Neural cell (in vitro differentiated cells): ENCODE measurements around the gene GALNT15. TPM values are rescaled to one million over a fixed set of nuclear protein-coding genes. Genes with fewer than 3 reads are reported as not detected.

Source experiments
- H2AFZ ChIP-seq: fragments of 200-600, 300-800 bp; sonication (generic), shearing (Covaris generic); 2 replicates; pipeline ENCODE4 v1.6.0; 2014; ENCODE audit warnings: low read depth, mild to moderate bottlenecking, antibody characterized with exemption, low read length, moderate library complexity
- H3F3A ChIP-seq: fragments of 200-600 bp; shearing (Covaris generic); 2 replicates; pipeline ENCODE4 v1.6.1; 2016; ENCODE audit warnings: mild to moderate bottlenecking, moderate library complexity, mixed read lengths, antibody characterized with exemption, low read length; ENCODE audit not compliant: insufficient read depth, poor library complexity, severe bottlenecking
- H3K27ac ChIP-seq: fragments of 200-600, 300-800 bp; sonication (generic), shearing (Covaris generic); 2 replicates; pipeline ENCODE4 v1.5.1; 2014; ENCODE audit warnings: mild to moderate bottlenecking, low read length, moderate library complexity
- H3K27me3 ChIP-seq: fragments of 300-800, 200-600 bp; sonication (generic), shearing (Covaris generic); 2 replicates; pipeline ENCODE4 v1.6.0; 2014; ENCODE audit warnings: mild to moderate bottlenecking, low read depth, low read length, moderate library complexity; ENCODE audit not compliant: insufficient read depth
- H3K36me3 ChIP-seq: fragments of 300-800, 200-600 bp; sonication (generic), shearing (Covaris generic); 2 replicates; pipeline ENCODE4 v1.5.1; 2014; ENCODE audit warnings: mild to moderate bottlenecking, antibody characterized with exemption, low read length, moderate library complexity; ENCODE audit not compliant: insufficient read depth
- H3K4me2 ChIP-seq: fragments of 300-800, 200-600 bp; sonication (generic), shearing (Covaris generic); 2 replicates; pipeline ENCODE4 v1.6.0; 2014; ENCODE audit warnings: mild to moderate bottlenecking, low read length
- H3K4me3 ChIP-seq: fragments of 300-800, 200-600 bp; sonication (generic), shearing (Covaris generic); 2 replicates; pipeline ENCODE4 v1.5.1; 2014; ENCODE audit warnings: mild to moderate bottlenecking, low read length, moderate library complexity
- H3K79me2 ChIP-seq: fragments of 200-600 bp; shearing (Covaris generic); replicated peaks from 2 replicates; pipeline ENCODE4 v1.6.0; 2014; ENCODE audit warnings: mild to moderate bottlenecking, low read length, moderate library complexity; ENCODE audit not compliant: insufficient read depth
- H3K9ac ChIP-seq: fragments of 300-800, 200-600 bp; sonication (generic), shearing (Covaris generic); 2 replicates; pipeline ENCODE4 v1.6.1; 2016; ENCODE audit warnings: mild to moderate bottlenecking, low read length, mixed read lengths
- H3K9me2 ChIP-seq: fragments of 200-600 bp; shearing (Covaris generic); 2 replicates; pipeline ENCODE4 v1.6.1; 2016; ENCODE audit warnings: mild to moderate bottlenecking, low read length, mixed read lengths; ENCODE audit not compliant: insufficient read depth
- H3K9me3 ChIP-seq: fragments of 200-600, 300-800 bp; sonication (generic), shearing (Covaris generic); 2 replicates; pipeline ENCODE4 v1.6.1; 2016; ENCODE audit warnings: mild to moderate bottlenecking, mixed run types, low read length, moderate library complexity, mixed read lengths
- H4K20me1 ChIP-seq: fragments of 200-600 bp; shearing (Covaris generic); 2 replicates; pipeline ENCODE4 v1.6.1; 2016; ENCODE audit warnings: mild to moderate bottlenecking, mixed run types; ENCODE audit not compliant: insufficient read depth
- CTCF ChIP-seq: fragments of 450-650 bp; IDR thresholded peaks from 2 replicates; pipeline ENCODE4 v1.5.1; 2014; ENCODE audit warnings: antibody characterized with exemption, mild to moderate bottlenecking, moderate library complexity; ENCODE audit not compliant: poor library complexity, severe bottlenecking
- EP300 ChIP-seq: fragments of 450-650 bp; conservative IDR thresholded peaks from 2 replicates; pipeline ENCODE4 v1.6.1; 2014; ENCODE audit warnings: antibody characterized with exemption, mild to moderate bottlenecking, moderate library complexity; ENCODE audit not compliant: poor library complexity, severe bottlenecking
- EZH2 ChIP-seq: fragments of 200-600, 300-800 bp; shearing (Covaris generic), sonication (generic); IDR thresholded peaks from 2 replicates; pipeline ENCODE4 v1.6.1; 2014; ENCODE audit warnings: antibody characterized with exemption, low read length, borderline replicate concordance, mild to moderate bottlenecking; ENCODE audit not compliant: insufficient read depth, poor library complexity, severe bottlenecking
- MXI1 ChIP-seq: fragments of 450-650 bp; conservative IDR thresholded peaks from 2 replicates; pipeline ENCODE4 v1.6.1; 2014; ENCODE audit warnings: antibody characterized with exemption, mild to moderate bottlenecking; ENCODE audit not compliant: poor library complexity, severe bottlenecking
- POLR2AphosphoS5 ChIP-seq: IDR thresholded peaks from 2 replicates; pipeline ENCODE4 v1.6.1; 2012
- RAD21 ChIP-seq: fragments of 450-650 bp; conservative IDR thresholded peaks from 2 replicates; pipeline ENCODE4 v1.6.1; 2014; ENCODE audit warnings: antibody characterized with exemption, mild to moderate bottlenecking, moderate library complexity
- REST ChIP-seq: IDR thresholded peaks from 2 replicates; pipeline ENCODE4 v1.6.1; 2012; ENCODE audit warnings: borderline replicate concordance
- SMC3 ChIP-seq: fragments of 450-650 bp; conservative IDR thresholded peaks from 2 replicates; pipeline ENCODE4 v1.6.1; 2014; ENCODE audit warnings: antibody characterized with exemption, mild to moderate bottlenecking, moderate library complexity; ENCODE audit not compliant: poor library complexity
- TAF1 ChIP-seq: IDR thresholded peaks from 2 replicates; pipeline ENCODE4 v1.6.1; 2012; ENCODE audit warnings: low read depth
- polyA plus RNA-seq: library from polyadenylated mRNA; depleted of rRNA; stranded (reverse); fragments of >200 nt; gene quantifications from 2 replicates; pipeline ENCODE4 v1.2.3, GENCODE V29; 2014

The GALNT15 gene
- polyA plus RNA-seq, 1 donor from 2014 or later = 1.5 TPM

- Histone ChIP-seq H3K9me3 (no peaks in the 10 kb centered on the region), H3K4me3 (no peak overlapping the region), H4K20me1 (no peaks in the 10 kb centered on the region)
Observed at GRCh38 chr3:16188071-16188470, 13.6 kb downstream of the GALNT15 start.

GRCh38 chr3:16189201-16189600 lies 14.7 kb downstream of the GALNT15 start:
- H3F3A ChIP-seq = no peaks in the 10 kb centered on the region
- no peaks in the 10 kb centered on the region for H3K9me2 ChIP-seq
- H2AFZ ChIP-seq = no peak overlapping the region
- no peaks in the 10 kb centered on the region for H4K20me1 ChIP-seq
- no peak overlapping the region for H3K4me3 ChIP-seq
- H3K4me2 ChIP-seq = no peak overlapping the region
- H3K36me3 ChIP-seq = no peaks in the 10 kb centered on the region
- H3K9ac ChIP-seq = no peak overlapping the region
- no peak overlapping the region for H3K27ac ChIP-seq
- no peaks in the 10 kb centered on the region for H3K9me3 ChIP-seq
- H3K79me2 ChIP-seq = no peaks in the 10 kb centered on the region
- H3K27me3 ChIP-seq = no peaks in the 10 kb centered on the region
- no peak for TF ChIP-seq POLR2AphosphoS5
- no peak for TF ChIP-seq RAD21
- no peak for TF ChIP-seq CTCF
- no peak for TF ChIP-seq EP300
- no peak for TF ChIP-seq REST
- no peak for TF ChIP-seq TAF1
- TF ChIP-seq MXI1 = no peak

More at GRCh38 chr3:16188071-16188470, 13.6 kb downstream of the GALNT15 start:
- Histone ChIP-seq H3K4me2 (no peak overlapping the region), H3K27me3 (no peaks in the 10 kb centered on the region), H3K36me3 (no peaks in the 10 kb centered on the region), H3K9ac (no peak overlapping the region), H2AFZ (no peak overlapping the region), H3K9me2 (no peaks in the 10 kb centered on the region), H3K27ac (no peak overlapping the region), H3K79me2 (no peaks in the 10 kb centered on the region), H3F3A (no peaks in the 10 kb centered on the region)
- TF ChIP-seq REST (no peak), TAF1 (no peak), SMC3 (no peak), MXI1 (no peak), POLR2AphosphoS5 (no peak), EP300 (no peak), RAD21 (no peak), CTCF (no peak), EZH2 (no peak)
